HEK293 (cell line): ENCODE results near the gene NEK10.

Source experiments
- CTCF ChIA-PET: fragments of 350-600 bp; formaldehyde crosslinking; extraction: SDS; loops from one replicate; lab custom pipeline; 2021; ENCODE audit warnings: antibody characterized with exemption; lab: Yijun Ruan, JAX
- POLR2A ChIA-PET: fragments of 300-600 bp; formaldehyde crosslinking; extraction: SDS; loops from one replicate; lab custom pipeline; 2020; ENCODE audit warnings: antibody characterized with exemption, inconsistent platforms; lab: Yijun Ruan, JAX
- H3K27ac ChIP-seq: fragments of 200-500 bp; sonication (Bioruptor generic); 2 replicates; pipeline ENCODE4 v1.5.1; 2014; ENCODE audit warnings: low read depth, low read length, control low read depth, inconsistent platforms; ENCODE audit errors: extremely low read depth
- H3K36me3 ChIP-seq, 2 experiments: fragments of 200-500 bp in 1 of 2; sonication (Bioruptor generic) in 1 of 2; 1 replicate in 1 of 2; 2 replicates in 1 of 2; pipeline ENCODE4 v1.5.1; 2014 to 2017; ENCODE audit warnings: inconsistent platforms in 2 of 2, low read length in 2 of 2; ENCODE audit not compliant: control insufficient read depth in 2 of 2, insufficient read depth in 1 of 2
- H3K4me1 ChIP-seq: fragments of 200-500 bp; sonication (Bioruptor generic); 2 replicates; pipeline ENCODE4 v1.5.1; 2014; ENCODE audit warnings: mild to moderate bottlenecking, low read length, inconsistent platforms; ENCODE audit not compliant: control insufficient read depth, insufficient read depth
- H3K4me3 ChIP-seq: 2 replicates; pipeline ENCODE4 v1.5.1; 2011; ENCODE audit warnings: low read depth, mild to moderate bottlenecking, control low read depth, low read length, moderate library complexity
- H3K9me3 ChIP-seq: fragments of 200-500 bp; sonication (Bioruptor generic); 2 replicates; pipeline ENCODE4 v1.5.1; 2014; ENCODE audit warnings: low read depth, low read length, inconsistent platforms; ENCODE audit not compliant: control insufficient read depth, insufficient read depth
- HOXA7 ChIP-seq: sonication (generic); formaldehyde crosslinking; IDR thresholded peaks from 2 replicates; pipeline ENCODE4 v1.8.1; 2022; ENCODE audit warnings: missing genetic modification reagents, borderline replicate concordance
- KLF7 ChIP-seq: fragments of 450-650 bp; formaldehyde crosslinking; IDR thresholded peaks from 2 replicates; pipeline ENCODE4 v1.5.1; 2016; ENCODE audit warnings: missing biosample characterization, missing genetic modification characterization, borderline replicate concordance
- RBAK ChIP-seq: fragments of 450-650 bp; formaldehyde crosslinking; IDR thresholded peaks from 2 replicates; pipeline ENCODE4 v1.5.1; 2016; ENCODE audit warnings: missing biosample characterization, missing genetic modification characterization
- SALL2 ChIP-seq: fragments of 450-650 bp; formaldehyde crosslinking; IDR thresholded peaks from 2 replicates; pipeline ENCODE4 v1.5.0; 2017; ENCODE audit warnings: missing biosample characterization, mild to moderate bottlenecking, missing genetic modification characterization, borderline replicate concordance
- SP3 ChIP-seq: fragments of 450-650 bp; formaldehyde crosslinking; IDR thresholded peaks from 2 replicates; pipeline ENCODE4 v1.5.1; 2016; ENCODE audit warnings: missing biosample characterization, missing genetic modification characterization
- ZNF10 ChIP-seq: fragments of 450-650 bp; formaldehyde crosslinking; IDR thresholded peaks from 2 replicates; pipeline ENCODE4 v1.5.1; 2017; ENCODE audit warnings: missing biosample characterization, missing genetic modification characterization
- ZNF112 ChIP-seq: fragments of 450-650 bp; formaldehyde crosslinking; IDR thresholded peaks from 2 replicates; pipeline ENCODE4 v1.5.0; 2017; ENCODE audit warnings: missing biosample characterization, missing genetic modification characterization
- ZNF121 ChIP-seq: fragments of 450-650 bp; formaldehyde crosslinking; IDR thresholded peaks from 2 replicates; pipeline ENCODE4 v1.5.1; 2016; ENCODE audit warnings: missing biosample characterization, missing genetic modification characterization
- ZNF16 ChIP-seq: fragments of 450-650 bp; formaldehyde crosslinking; IDR thresholded peaks from 2 replicates; pipeline ENCODE4 v1.5.1; 2016; ENCODE audit warnings: low read depth, missing biosample characterization, missing genetic modification characterization
- ZNF175 ChIP-seq: fragments of 450-650 bp; formaldehyde crosslinking; IDR thresholded peaks from 2 replicates; pipeline ENCODE4 v1.5.1; 2016; ENCODE audit warnings: missing biosample characterization, missing genetic modification characterization
- ZNF221 ChIP-seq: fragments of 450-650 bp; formaldehyde crosslinking; IDR thresholded peaks from 2 replicates; pipeline ENCODE4 v1.5.1; 2017; ENCODE audit warnings: missing biosample characterization, missing genetic modification characterization, borderline replicate concordance
- ZNF223 ChIP-seq: fragments of 450-650 bp; formaldehyde crosslinking; IDR thresholded peaks from 2 replicates; pipeline ENCODE4 v1.5.1; 2016; ENCODE audit warnings: missing biosample characterization, missing genetic modification characterization
- ZNF239 ChIP-seq: fragments of 450-650 bp; formaldehyde crosslinking; IDR thresholded peaks from 2 replicates; pipeline ENCODE4 v1.5.1; 2016; ENCODE audit warnings: missing biosample characterization, missing genetic modification characterization
- ZNF274 ChIP-seq, 2 experiments: fragments of 200-500 bp in 1 of 2; fragments of 450-650 bp in 1 of 2; sonication (Bioruptor generic) in 1 of 2; formaldehyde crosslinking in 1 of 2; IDR thresholded peaks; 2 replicates each; pipeline versions ENCODE4 v1.5.1 to v1.6.1; 2014 to 2016; ENCODE audit warnings: borderline replicate concordance in 1 of 2, inconsistent platforms in 1 of 2, low read length in 1 of 2, missing biosample characterization in 1 of 2, missing genetic modification characterization in 1 of 2
- ZNF311 ChIP-seq: fragments of 450-650 bp; formaldehyde crosslinking; IDR thresholded peaks from 2 replicates; pipeline ENCODE4 v1.5.1; 2017; ENCODE audit warnings: missing biosample characterization, missing genetic modification characterization, borderline replicate concordance
- ZNF433 ChIP-seq: fragments of 450-650 bp; formaldehyde crosslinking; IDR thresholded peaks from 2 replicates; pipeline ENCODE4 v1.5.1; 2016; ENCODE audit warnings: missing biosample characterization, missing genetic modification characterization, low read depth
- ZNF449 ChIP-seq: fragments of 450-650 bp; formaldehyde crosslinking; IDR thresholded peaks from 2 replicates; pipeline ENCODE4 v1.5.1; 2017; ENCODE audit warnings: missing biosample characterization, mild to moderate bottlenecking, missing genetic modification characterization, moderate library complexity
- ZNF626 ChIP-seq: fragments of 450-650 bp; sonication (Bioruptor Pico); formaldehyde crosslinking; IDR thresholded peaks from 2 replicates; pipeline ENCODE4 v1.5.1; 2018; ENCODE audit warnings: missing biosample characterization, missing genetic modification characterization, inconsistent platforms
- ZNF654 ChIP-seq: fragments of 450-650 bp; formaldehyde crosslinking; IDR thresholded peaks from 2 replicates; pipeline ENCODE4 v1.5.1; 2016; ENCODE audit warnings: low read depth, missing biosample characterization, missing genetic modification characterization
- ZNF658 ChIP-seq: fragments of 450-650 bp; formaldehyde crosslinking; IDR thresholded peaks from 2 replicates; pipeline ENCODE4; 2016; ENCODE audit warnings: missing biosample characterization, missing genetic modification characterization
- ZNF747 ChIP-seq: fragments of 450-650 bp; formaldehyde crosslinking; IDR thresholded peaks from 2 replicates; pipeline ENCODE4 v1.5.1; 2016; ENCODE audit warnings: missing biosample characterization, missing genetic modification characterization
- ZNF837 ChIP-seq: fragments of 450-650 bp; formaldehyde crosslinking; IDR thresholded peaks from 2 replicates; pipeline ENCODE4 v1.5.1; 2016; ENCODE audit warnings: missing biosample characterization, missing genetic modification characterization
- ZNF843 ChIP-seq: fragments of 450-650 bp; formaldehyde crosslinking; IDR thresholded peaks from 2 replicates; pipeline ENCODE4 v1.5.1; 2016; ENCODE audit warnings: missing biosample characterization, missing genetic modification characterization
- TF ChIP-seq, protein P1 (sequence below): fragments of 450-650 bp; formaldehyde crosslinking; IDR thresholded peaks from 2 replicates; pipeline ENCODE4 v1.5.1; 2017; ENCODE audit warnings: missing biosample characterization, missing genetic modification characterization
- TF ChIP-seq, protein P2 (sequence below): fragments of 450-650 bp; formaldehyde crosslinking; IDR thresholded peaks from 2 replicates; pipeline ENCODE4 v1.5.1; 2016; ENCODE audit warnings: missing biosample characterization, missing genetic modification characterization
- TF ChIP-seq, protein P3 (sequence below): fragments of 450-650 bp; formaldehyde crosslinking; IDR thresholded peaks from 2 replicates; pipeline ENCODE4 v1.5.1; 2017; ENCODE audit warnings: missing biosample characterization, missing genetic modification characterization
- TF ChIP-seq, protein P4 (sequence below): fragments of 450-650 bp; formaldehyde crosslinking; IDR thresholded peaks from 2 replicates; pipeline ENCODE4 v1.5.1; 2017; ENCODE audit warnings: missing biosample characterization, missing genetic modification characterization

The NEK10 gene

DNA sequence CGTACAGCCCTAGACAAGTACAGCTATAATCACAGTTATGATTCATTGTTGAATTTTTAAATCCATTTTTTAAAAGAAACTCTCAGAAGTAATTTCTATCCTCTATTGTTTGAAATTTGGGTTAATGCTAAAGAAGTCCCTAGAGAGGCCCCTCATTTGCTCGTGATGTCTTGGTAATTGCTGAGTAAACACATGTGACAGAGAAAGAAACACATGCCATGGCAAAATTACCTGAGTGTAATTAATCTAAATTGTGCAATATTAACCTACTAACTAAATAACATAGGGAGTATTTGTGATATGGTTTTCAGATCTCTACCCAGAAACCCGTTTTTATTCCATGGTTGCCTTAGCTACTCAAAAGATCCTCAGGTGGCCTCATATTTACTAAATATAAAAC lies 10.8 kb downstream of the NEK10 start:
- Histone ChIP-seq H3K4me3 (no peak overlapping the region), H3K27ac (no peak overlapping the region), H3K36me3 (no peaks in the 10 kb centered on the region), H3K4me1 (peaks cover 4% of the 10 kb centered on the region), H3K9me3 (no peaks in the 10 kb centered on the region)
- POLR2A ChIA-PET, result no interaction called here
- CTCF ChIA-PET, result interaction anchor here (0.6 to 1.3 kb wide), 10 partner anchors 9 to 323 kb away, joined by 3 to 7 read pairs (median 4); no protein-coding TSS in a partner anchor
- no peak for TF ChIP-seq ZNF837 (tag by site-specific recombination)
- TF ChIP-seq ZNF121, result no peak
- no peak for TF ChIP-seq ZNF223
- TF ChIP-seq ZNF449, result no peak
- TF ChIP-seq ZNF112 (tag by site-specific recombination), result no peak
- no peak for TF ChIP-seq KLF7
- TF ChIP-seq ZNF16, result no peak
- TF ChIP-seq, protein P1, sequence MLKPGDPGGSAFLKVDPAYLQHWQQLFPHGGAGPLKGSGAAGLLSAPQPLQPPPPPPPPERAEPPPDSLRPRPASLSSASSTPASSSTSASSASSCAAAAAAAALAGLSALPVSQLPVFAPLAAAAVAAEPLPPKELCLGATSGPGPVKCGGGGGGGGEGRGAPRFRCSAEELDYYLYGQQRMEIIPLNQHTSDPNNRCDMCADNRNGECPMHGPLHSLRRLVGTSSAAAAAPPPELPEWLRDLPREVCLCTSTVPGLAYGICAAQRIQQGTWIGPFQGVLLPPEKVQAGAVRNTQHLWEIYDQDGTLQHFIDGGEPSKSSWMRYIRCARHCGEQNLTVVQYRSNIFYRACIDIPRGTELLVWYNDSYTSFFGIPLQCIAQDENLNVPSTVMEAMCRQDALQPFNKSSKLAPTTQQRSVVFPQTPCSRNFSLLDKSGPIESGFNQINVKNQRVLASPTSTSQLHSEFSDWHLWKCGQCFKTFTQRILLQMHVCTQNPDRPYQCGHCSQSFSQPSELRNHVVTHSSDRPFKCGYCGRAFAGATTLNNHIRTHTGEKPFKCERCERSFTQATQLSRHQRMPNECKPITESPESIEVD (tag by site-specific recombination), result no peak
- TF ChIP-seq ZNF626 (tag by site-specific recombination), result no peak
- TF ChIP-seq, protein P2, sequence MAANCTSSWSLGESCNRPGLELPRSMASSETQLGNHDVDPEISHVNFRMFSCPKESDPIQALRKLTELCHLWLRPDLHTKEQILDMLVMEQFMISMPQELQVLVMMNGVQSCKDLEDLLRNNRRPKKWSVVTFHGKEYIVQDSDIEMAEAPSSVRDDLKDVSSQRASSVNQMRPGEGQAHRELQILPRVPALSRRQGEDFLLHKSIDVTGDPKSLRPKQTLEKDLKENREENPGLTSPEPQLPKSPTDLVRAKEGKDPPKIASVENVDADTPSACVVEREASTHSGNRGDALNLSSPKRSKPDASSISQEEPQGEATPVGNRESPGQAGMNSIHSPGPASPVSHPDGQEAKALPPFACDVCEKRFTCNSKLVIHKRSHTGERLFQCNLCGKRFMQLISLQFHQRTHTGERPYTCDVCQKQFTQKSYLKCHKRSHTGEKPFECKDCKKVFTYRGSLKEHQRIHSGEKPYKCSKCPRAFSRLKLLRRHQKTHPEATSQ (tag by site-specific recombination), result no peak
- no peak for TF ChIP-seq ZNF311
- TF ChIP-seq ZNF747 (tag by site-specific recombination), result no peak
- TF ChIP-seq ZNF658 (tag by site-specific recombination), result no peak
- no peak for TF ChIP-seq ZNF221
- no peak for TF ChIP-seq ZNF274 (IDR thresholded peaks at IDR 0.05; ENCODE audit: low read length)
- TF ChIP-seq ZNF274 (tag by site-specific recombination; IDR thresholded peaks at IDR 0.05; ENCODE audit: borderline replicate concordance), result no peak
- TF ChIP-seq RBAK, result no peak

- CTCF ChIA-PET, result interaction anchor here (0.6 to 1.3 kb wide), 10 partner anchors 9 to 964 kb away, joined by 3 to 7 read pairs (median 4); no protein-coding TSS in a partner anchor
- Histone ChIP-seq H3K4me3 (no peak overlapping the region), H3K4me1 (peaks cover 4% of the 10 kb centered on the region), H3K9me3 (no peaks in the 10 kb centered on the region), H3K27ac (no peak overlapping the region), H3K36me3 (no peaks in the 10 kb centered on the region)
- POLR2A ChIA-PET, result no interaction called here
- TF ChIP-seq ZNF654 (peak; percentile 46), ZNF311 (no peak)
Measured at GRCh38 chr3:27357665-27358258, 11.4 kb downstream of the NEK10 start.

DNA sequence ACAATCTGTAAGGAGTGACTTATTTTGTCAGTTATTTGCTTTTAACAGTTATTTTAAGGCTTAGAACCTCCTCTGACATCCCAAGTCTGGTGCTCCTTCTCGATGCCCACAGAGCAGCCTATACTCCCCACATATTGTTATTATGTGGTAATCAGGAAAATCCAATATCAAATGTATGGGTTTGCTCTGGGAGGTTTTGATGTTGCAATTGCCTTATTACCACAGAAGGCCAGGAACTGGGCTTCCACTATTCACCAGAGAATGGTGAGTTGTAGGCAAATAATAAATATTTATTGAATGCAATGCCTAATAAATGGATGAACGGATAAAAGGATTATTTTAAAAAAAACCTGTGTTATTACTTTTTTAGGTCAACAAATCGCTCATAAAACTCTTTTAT lies 12.2 kb downstream of the NEK10 start:
- POLR2A ChIA-PET, result no interaction called here
- Histone ChIP-seq H3K9me3 (no peaks in the 10 kb centered on the region), H3K27ac (no peak overlapping the region), H3K4me1 (peaks cover 4% of the 10 kb centered on the region), H3K4me3 (no peak overlapping the region), H3K36me3 (no peaks in the 10 kb centered on the region)
- CTCF ChIA-PET, result no interaction called here
- no peak for TF ChIP-seq SALL2
- TF ChIP-seq, protein P3, sequence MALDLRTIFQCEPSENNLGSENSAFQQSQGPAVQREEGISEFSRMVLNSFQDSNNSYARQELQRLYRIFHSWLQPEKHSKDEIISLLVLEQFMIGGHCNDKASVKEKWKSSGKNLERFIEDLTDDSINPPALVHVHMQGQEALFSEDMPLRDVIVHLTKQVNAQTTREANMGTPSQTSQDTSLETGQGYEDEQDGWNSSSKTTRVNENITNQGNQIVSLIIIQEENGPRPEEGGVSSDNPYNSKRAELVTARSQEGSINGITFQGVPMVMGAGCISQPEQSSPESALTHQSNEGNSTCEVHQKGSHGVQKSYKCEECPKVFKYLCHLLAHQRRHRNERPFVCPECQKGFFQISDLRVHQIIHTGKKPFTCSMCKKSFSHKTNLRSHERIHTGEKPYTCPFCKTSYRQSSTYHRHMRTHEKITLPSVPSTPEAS (tag by site-specific recombination), result no peak
- TF ChIP-seq, protein P4, sequence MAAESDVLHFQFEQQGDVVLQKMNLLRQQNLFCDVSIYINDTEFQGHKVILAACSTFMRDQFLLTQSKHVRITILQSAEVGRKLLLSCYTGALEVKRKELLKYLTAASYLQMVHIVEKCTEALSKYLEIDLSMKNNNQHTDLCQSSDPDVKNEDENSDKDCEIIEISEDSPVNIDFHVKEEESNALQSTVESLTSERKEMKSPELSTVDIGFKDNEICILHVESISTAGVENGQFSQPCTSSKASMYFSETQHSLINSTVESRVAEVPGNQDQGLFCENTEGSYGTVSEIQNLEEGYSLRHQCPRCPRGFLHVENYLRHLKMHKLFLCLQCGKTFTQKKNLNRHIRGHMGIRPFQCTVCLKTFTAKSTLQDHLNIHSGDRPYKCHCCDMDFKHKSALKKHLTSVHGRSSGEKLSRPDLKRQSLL (tag by site-specific recombination), result no peak
- no peak for TF ChIP-seq HOXA7 (CRISPR knock-in tag)
- no peak for TF ChIP-seq ZNF433 (tag by site-specific recombination)
- no peak for TF ChIP-seq ZNF239 (tag by site-specific recombination)
- TF ChIP-seq ZNF175 (tag by site-specific recombination), result no peak
- TF ChIP-seq ZNF10 (tag by site-specific recombination), result no peak
- TF ChIP-seq ZNF843, result no peak
- TF ChIP-seq SP3 (tag by site-specific recombination), result no peak
